Small intestine (tissue), 7 donors: ENCODE measurements around the gene PCSK6. TPM values are rescaled to one million over a fixed set of nuclear protein-coding genes. Genes with fewer than 3 reads are reported as not detected.
"Not testable (repeated sequence)": the region's sequence is repeated elsewhere in the genome, so short reads cannot be mapped to it uniquely, and the experiment has no call there.

ENCODE experiments used
- DNase-seq, 2 donors: peaks; one replicate each; pipeline versions ENCODE4 v3.0.0 to v3.0.0-alpha.2; 2013
- FAIRE-seq: peaks from 2 replicates; lab custom pipeline; 2012; peaks lifted over from hg19 to GRCh38; lab: Jason Lieb, UNC
- H3K27ac ChIP-seq, 3 donors: one replicate each; pipeline ENCODE4 v1.5.1; 2013; ENCODE audit warnings: low read length in 2 of 3, mild to moderate bottlenecking in 2 of 3, control low read depth in 1 of 3, inconsistent platforms in 1 of 3, low read depth in 1 of 3, moderate library complexity in 1 of 3
- H3K27me3 ChIP-seq, 3 donors: one replicate each; pipeline ENCODE4 v1.6.1; 2013; ENCODE audit warnings: low read length in 3 of 3, inconsistent platforms in 1 of 3; ENCODE audit not compliant: control insufficient read depth in 3 of 3, insufficient read depth in 3 of 3
- H3K36me3 ChIP-seq, 3 donors: one replicate each; pipeline ENCODE4 v1.6.1; 2013; ENCODE audit warnings: low read length in 3 of 3, inconsistent platforms in 1 of 3, low read depth in 1 of 3, mild to moderate bottlenecking in 1 of 3, moderate library complexity in 1 of 3; ENCODE audit not compliant: control insufficient read depth in 3 of 3, insufficient read depth in 2 of 3
- H3K4me1 ChIP-seq, 3 donors: one replicate each; pipeline ENCODE4 v1.6.1; 2013; ENCODE audit warnings: low read length in 2 of 3, inconsistent platforms in 1 of 3, low read depth in 1 of 3, mild to moderate bottlenecking in 1 of 3, moderate library complexity in 1 of 3; ENCODE audit not compliant: control insufficient read depth in 3 of 3, insufficient read depth in 2 of 3
- H3K4me3 ChIP-seq, 3 donors: one replicate each; pipeline ENCODE4 v1.5.1; 2013; ENCODE audit warnings: low read length in 3 of 3, control low read depth in 1 of 3, inconsistent platforms in 1 of 3, low read depth in 1 of 3, mild to moderate bottlenecking in 1 of 3, moderate library complexity in 1 of 3
- H3K9me3 ChIP-seq, 2 donors: one replicate each; pipeline ENCODE4 v1.6.1; 2013; ENCODE audit warnings: low read depth in 1 of 2, low read length in 1 of 2; ENCODE audit not compliant: control insufficient read depth in 2 of 2, insufficient read depth in 1 of 2
- WGBS, 3 donors: extraction: QIAGEN DNeasy Blood & Tissue Kit; methylation state at CpG; one replicate each; pipeline ENCODE4 v1.1.7; 2013; 5-methylcytosine and 5-hydroxymethylcytosine counted together
- polyA plus RNA-seq, 4 donors: library from polyadenylated mRNA; stranded (reverse) in 3 of 4; unstranded in 1 of 4; fragments of 200-250 nt in 3 of 4; fragments of 120-200 nt in 1 of 4; gene quantifications; one replicate each; pipeline versions ENCODE4 v1.2.1 to v1.2.3, GENCODE V29; 2013
- donor health status: healthy with polysubstance abuse.
- donor health status: control.
- donor health status: control.
- donor health status: Bipolar disorder and iron deficiency.
- donor health status: healthy.

The PCSK6 gene
- polyA plus RNA-seq, 4 donors: 0.67 to 26.2 (median 6.5) TPM

DNA sequence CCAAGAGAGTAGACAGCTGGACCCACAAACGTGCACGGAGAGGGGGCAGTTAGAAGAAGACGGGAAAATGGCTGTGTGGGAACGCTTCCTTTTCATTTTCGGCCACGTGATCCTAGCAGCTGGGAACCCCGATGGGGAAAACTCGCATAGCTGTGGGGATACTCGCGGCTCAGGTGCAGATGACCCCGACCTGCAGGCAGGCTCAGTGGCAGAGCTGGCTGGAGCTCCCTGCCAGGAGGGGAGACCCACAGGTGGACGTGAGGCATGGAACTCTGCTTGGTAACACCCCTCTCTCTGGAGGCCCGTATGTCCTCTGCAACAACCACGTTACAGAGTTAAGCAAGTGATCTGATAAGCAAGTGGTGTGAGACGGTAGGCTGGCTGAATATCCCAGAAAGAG is 109.9 kb downstream of the PCSK6 start:
- no peak overlapping the region for H3K27ac ChIP-seq
- peaks cover 0 to 17% (median 0%) of the 10 kb centered on the region in 3 donors for H3K36me3 ChIP-seq
- H3K4me1 ChIP-seq: no peaks in the 10 kb centered on the region
- no peak overlapping the region for H3K4me3 ChIP-seq
- no peaks in the 10 kb centered on the region for H3K9me3 ChIP-seq
- FAIRE-seq: no peak
- H3K27me3 ChIP-seq: no peaks in the 10 kb centered on the region
- WGBS, 3 donors: 86 to 87% (median 86%) methylated on average over 15 of the region's 15 CpGs
- DNase-seq: no peak

DNA sequence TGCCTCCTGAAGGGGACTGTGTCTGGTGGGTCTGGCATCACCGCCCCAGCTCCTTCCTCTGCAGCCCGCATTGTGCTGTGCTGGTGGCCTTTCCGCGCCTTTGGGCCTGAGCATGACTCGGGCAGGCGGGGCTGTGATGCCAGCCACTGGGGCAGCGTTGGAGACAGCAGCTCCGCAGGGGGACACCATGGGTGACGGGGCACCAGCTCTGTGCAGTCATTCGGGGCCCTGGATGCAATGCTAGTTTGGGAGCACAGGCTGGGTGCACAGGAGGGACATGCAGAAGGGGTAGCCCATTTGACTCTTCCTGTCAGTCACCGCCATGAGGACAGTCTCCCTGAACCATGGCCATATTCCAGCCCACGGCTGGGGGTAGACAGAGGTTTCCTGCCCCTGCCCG is 110.6 kb downstream of the PCSK6 start:
- Histone ChIP-seq H3K36me3 (peaks cover 0 to 14% (median 0%) of the 10 kb centered on the region in 3 donors), H3K27me3 (no peaks in the 10 kb centered on the region), H3K4me1 (no peaks in the 10 kb centered on the region), H3K9me3 (no peaks in the 10 kb centered on the region), H3K4me3 (no peak overlapping the region), H3K27ac (no peak overlapping the region)
- WGBS, 3 donors: 88 to 95% (median 88%) methylated on average over 13 of the region's 13 CpGs
- no peak for DNase-seq
- no peak for FAIRE-seq

DNA sequence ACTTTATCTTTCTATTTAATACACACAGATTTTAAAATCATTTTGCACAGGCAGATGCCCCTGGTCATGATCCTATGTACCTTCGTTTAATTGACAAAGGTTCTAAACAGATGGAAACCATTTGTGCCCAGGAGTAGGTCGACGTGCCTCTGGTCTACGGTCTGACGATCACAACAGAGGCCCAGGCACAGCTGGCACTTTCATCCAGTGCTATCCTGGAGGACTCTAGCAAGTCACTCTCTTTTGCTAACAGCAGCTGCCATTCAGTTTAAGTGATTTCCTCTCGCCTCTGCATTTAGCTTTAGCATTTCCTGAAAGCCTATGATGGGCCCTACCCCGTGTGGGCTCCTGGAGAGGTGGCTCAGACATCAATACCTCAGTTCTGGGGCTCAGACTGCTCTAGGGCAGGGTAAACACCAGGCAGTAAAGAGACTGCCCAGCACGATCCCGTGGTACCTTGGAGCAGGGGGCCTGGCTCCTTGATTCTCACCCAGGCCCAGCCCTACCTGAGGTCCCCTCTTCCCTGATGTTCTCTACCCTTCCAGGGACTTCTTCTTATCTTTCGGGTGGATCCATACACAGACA is 111.2 kb downstream of the PCSK6 start:
- Histone ChIP-seq H3K36me3 (peaks cover 0 to 14% (median 0%) of the 10 kb centered on the region in 3 donors), H3K27me3 (no peaks in the 10 kb centered on the region), H3K4me1 (no peaks in the 10 kb centered on the region), H3K4me3 (no peak overlapping the region), H3K9me3 (no peaks in the 10 kb centered on the region), H3K27ac (no peak overlapping the region)
- WGBS, 3 donors: 78 to 92% (median 88%) methylated on average over 10 of the region's 10 CpGs
- DNase-seq (no peak), FAIRE-seq (no peak)

DNA sequence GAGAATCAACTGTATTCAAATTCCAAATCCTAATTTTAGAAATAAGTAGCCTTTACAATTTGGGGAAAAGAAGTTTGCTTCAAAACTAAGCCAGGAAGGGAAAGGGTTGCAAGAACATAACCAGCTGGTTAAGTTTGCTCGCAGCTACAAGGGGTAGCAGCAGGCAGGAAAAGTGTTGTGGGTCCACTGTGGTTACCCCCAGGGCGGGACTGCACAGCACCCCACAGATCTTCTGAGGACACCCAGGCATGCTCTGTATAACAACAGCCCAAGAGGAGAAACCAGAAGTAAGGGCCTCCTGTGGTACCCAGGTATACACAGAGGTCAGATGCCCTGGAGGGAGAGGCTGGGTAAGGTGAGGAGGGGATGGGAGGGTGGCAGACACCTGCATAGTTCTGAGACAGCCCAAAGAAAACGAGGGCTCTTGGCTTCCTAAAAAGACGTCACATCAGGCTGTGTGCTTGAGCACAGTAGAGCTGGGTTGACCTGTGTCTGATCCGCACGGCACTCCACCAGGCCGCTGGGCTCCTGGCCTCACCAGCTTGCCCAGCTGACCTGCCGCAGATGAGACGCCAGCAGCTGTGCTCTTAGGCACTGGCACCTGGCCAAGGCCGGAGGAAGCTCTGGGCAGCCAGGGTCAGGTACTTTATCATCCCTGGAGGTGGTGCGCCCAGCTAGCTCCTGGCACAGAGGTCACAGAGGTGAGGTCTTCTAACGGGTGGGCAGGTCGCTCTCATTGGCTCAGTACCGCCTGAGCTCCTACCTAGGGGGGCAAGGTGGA is 112.7 kb downstream of the PCSK6 start:
- no peaks in the 10 kb centered on the region for H3K4me1 ChIP-seq
- H3K9me3 ChIP-seq: no peaks in the 10 kb centered on the region
- FAIRE-seq (no peak), DNase-seq (no peak)
- WGBS, 3 donors: 81 to 85% (median 82%) methylated on average over 14 of the region's 14 CpGs
- H3K36me3 ChIP-seq: peaks cover 0 to 9% (median 0%) of the 10 kb centered on the region in 3 donors
- no peak overlapping the region for H3K4me3 ChIP-seq
- H3K27ac ChIP-seq: no peak overlapping the region
- H3K27me3 ChIP-seq: no peaks in the 10 kb centered on the region

DNA sequence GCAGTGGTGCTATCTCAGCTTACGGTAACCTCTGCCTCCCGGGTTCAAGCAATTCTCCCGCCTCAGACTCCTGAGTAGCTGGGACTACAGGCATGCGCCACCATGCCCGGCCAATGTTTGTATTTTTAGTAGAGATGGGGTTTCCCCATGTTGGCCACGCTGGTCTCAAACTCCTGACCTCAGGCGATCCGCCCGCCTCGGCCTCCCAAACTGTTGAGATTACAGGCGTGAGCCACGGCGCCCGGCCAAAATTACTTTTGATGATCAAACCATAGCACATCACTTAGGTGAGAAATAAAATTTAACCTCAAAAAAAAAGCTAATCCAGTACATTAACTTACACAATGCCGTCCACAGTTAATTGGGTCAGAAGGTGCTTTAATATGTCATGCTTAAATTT is 114.5 kb downstream of the PCSK6 start:
- not testable (repeated sequence) for DNase-seq, H3K9me3 ChIP-seq, H3K36me3 ChIP-seq, H3K4me1 ChIP-seq, FAIRE-seq, H3K4me3 ChIP-seq, H3K27me3 ChIP-seq, H3K27ac ChIP-seq
- WGBS, 3 donors: 64 to 88% (median 83%) methylated on average over 15 of the region's 15 CpGs

GRCh38 chr15:101374326-101374725 is 115.2 kb downstream of the PCSK6 start:
- no peaks in the 10 kb centered on the region for H3K27me3 ChIP-seq
- no peak overlapping the region for H3K27ac ChIP-seq
- FAIRE-seq: no peak
- DNase-seq: no peak
- H3K9me3 ChIP-seq: no peaks in the 10 kb centered on the region
- H3K36me3 ChIP-seq: peaks cover 0 to 11% (median 0%) of the 10 kb centered on the region in 3 donors
- 94 to 97% (median 94%) methylated on average over 6 of the region's 6 CpGs for WGBS, 3 donors
- no peaks in the 10 kb centered on the region for H3K4me1 ChIP-seq
- no peak overlapping the region for H3K4me3 ChIP-seq

- H3K9me3 ChIP-seq: no peaks in the 10 kb centered on the region
- no peak for DNase-seq
- H3K4me3 ChIP-seq: no peak overlapping the region
- 3 to 37% (median 10%) methylated on average over 3 of the region's 3 CpGs for WGBS, 3 donors
- no peak for FAIRE-seq
- H3K36me3 ChIP-seq: peaks cover 0 to 17% (median 0%) of the 10 kb centered on the region in 3 donors
- no peaks in the 10 kb centered on the region for H3K4me1 ChIP-seq
- no peak overlapping the region for H3K27ac ChIP-seq
- H3K27me3 ChIP-seq: no peaks in the 10 kb centered on the region
Observed at GRCh38 chr15:101373577-101373976, 115.9 kb downstream of the PCSK6 start.

GRCh38 chr15:101372960-101373525 is 116.5 kb downstream of the PCSK6 start:
- Histone ChIP-seq H3K9me3 (no peaks in the 10 kb centered on the region), H3K4me1 (no peaks in the 10 kb centered on the region), H3K27me3 (no peaks in the 10 kb centered on the region), H3K27ac (no peak overlapping the region), H3K36me3 (peaks cover 0 to 21% (median 0%) of the 10 kb centered on the region in 3 donors), H3K4me3 (no peak overlapping the region)
- no peak for FAIRE-seq
- DNase-seq: peak in 1 of 2 donors; percentile 18
- 12 to 40% (median 33%) methylated on average over 11 of the region's 11 CpGs for WGBS, 3 donors
